Measurements from ENCODE around the gene PCBP3.

Gene PCBP3

GRCh38 chr21:45724994-45725843 lies 81.7 kb downstream of the PCBP3 start:
- no peak for DNase-seq (ENCODE audit: low read depth)

GRCh38 chr21:45725844-45726200 lies 82.3 kb downstream of the PCBP3 start:
- DNase-seq (ENCODE audit: low read depth), result no peak

GRCh38 chr21:45726438-45726837 lies 82.9 kb downstream of the PCBP3 start:
- DNase-seq (ENCODE audit: low read depth), result no peak

- DNase-seq (ENCODE audit: low read depth), result no peak
Observed at GRCh38 chr21:45727390-45727789, 83.9 kb downstream of the PCBP3 start.

GRCh38 chr21:45735259-45736000 lies 91.9 kb downstream of the PCBP3 start:
- no peak for DNase-seq (ENCODE audit: low read depth)

GRCh38 chr21:45736042-45736689 lies 92.6 kb downstream of the PCBP3 start:
- no peak for DNase-seq (ENCODE audit: low read depth)

GRCh38 chr21:45736690-45737484 lies 93.4 kb downstream of the PCBP3 start:
- no peak for DNase-seq (ENCODE audit: low read depth)

- DNase-seq (ENCODE audit: low read depth), result no peak
Observed at GRCh38 chr21:45737485-45738166, 94.1 kb downstream of the PCBP3 start.

- DNase-seq (ENCODE audit: low read depth), result no peak
Observed at GRCh38 chr21:45739218-45740087, 95.9 kb downstream of the PCBP3 start.

- DNase-seq (ENCODE audit: low read depth), result no peak
Observed at GRCh38 chr21:45740088-45740440, 96.5 kb downstream of the PCBP3 start.

GRCh38 chr21:45740491-45741357 lies 97.2 kb downstream of the PCBP3 start:
- no peak for DNase-seq (ENCODE audit: low read depth)

GRCh38 chr21:45741691-45742090 lies 98.2 kb downstream of the PCBP3 start:
- no peak for DNase-seq (ENCODE audit: low read depth)

- no peak for DNase-seq (ENCODE audit: low read depth)
Observed at GRCh38 chr21:45742247-45742646, 98.7 kb downstream of the PCBP3 start.

GRCh38 chr21:45745256-45745655 lies 101.7 kb downstream of the PCBP3 start:
- no peak for DNase-seq (ENCODE audit: low read depth)

- no peak for DNase-seq (ENCODE audit: low read depth)
Observed at GRCh38 chr21:45747233-45747766, 103.8 kb downstream of the PCBP3 start.

GRCh38 chr21:45747802-45748445 lies 104.4 kb downstream of the PCBP3 start:
- no peak for DNase-seq (ENCODE audit: low read depth)

- no peak for DNase-seq (ENCODE audit: low read depth)
Observed at GRCh38 chr21:45748593-45748992, 105.1 kb downstream of the PCBP3 start.

- DNase-seq (ENCODE audit: low read depth), result no peak
Observed at GRCh38 chr21:45749974-45750373, 106.4 kb downstream of the PCBP3 start.

GRCh38 chr21:45750936-45751335 lies 107.4 kb downstream of the PCBP3 start:
- DNase-seq (ENCODE audit: low read depth), result no peak
